Measurements from ENCODE around the gene RPS5.

RPS5 gene

GRCh38 chr19:58416604-58417003, 29.5 kb downstream of the RPS5 start:
- TF ChIP-seq CTCF (IDR thresholded peaks at IDR 0.05; ENCODE audit: low read depth, low read length, missing control alignments), result no peak
- no peak overlapping the region for H3K4me3 ChIP-seq (replicated peaks; ENCODE audit: low read depth, low read length)
- no peak for DNase-seq (ENCODE audit: extremely low read depth, low read depth)

- no peak for TF ChIP-seq CTCF (IDR thresholded peaks at IDR 0.05; ENCODE audit: low read depth, low read length, missing control alignments)
- DNase-seq (ENCODE audit: extremely low read depth, low read depth), result no peak
- H3K4me3 ChIP-seq (replicated peaks; ENCODE audit: low read depth, low read length), result no peak overlapping the region
Observed at GRCh38 chr19:58417071-58417470, 30.0 kb downstream of the RPS5 start.

- no peak for TF ChIP-seq CTCF (IDR thresholded peaks at IDR 0.05; ENCODE audit: low read depth, low read length, missing control alignments)
- no peak for DNase-seq (ENCODE audit: extremely low read depth, low read depth)
- H3K4me3 ChIP-seq (replicated peaks; ENCODE audit: low read depth, low read length), result no peak overlapping the region
Observed at GRCh38 chr19:58428617-58429016, 41.5 kb downstream of the RPS5 start.

GRCh38 chr19:58429745-58430144, 42.7 kb downstream of the RPS5 start:
- no peak overlapping the region for H3K4me3 ChIP-seq (replicated peaks; ENCODE audit: low read depth, low read length)
- TF ChIP-seq CTCF (IDR thresholded peaks at IDR 0.05; ENCODE audit: low read depth, low read length, missing control alignments), result no peak
- DNase-seq (ENCODE audit: extremely low read depth, low read depth), result no peak

GRCh38 chr19:58434217-58434616, 47.1 kb downstream of the RPS5 start:
- no peak for DNase-seq (ENCODE audit: extremely low read depth, low read depth)
- no peak for TF ChIP-seq CTCF (IDR thresholded peaks at IDR 0.05; ENCODE audit: low read depth, low read length, missing control alignments)
- H3K4me3 ChIP-seq (replicated peaks; ENCODE audit: low read depth, low read length), result no peak overlapping the region

- TF ChIP-seq CTCF (IDR thresholded peaks at IDR 0.05; ENCODE audit: low read depth, low read length, missing control alignments), result no peak
- H3K4me3 ChIP-seq (replicated peaks; ENCODE audit: low read depth, low read length), result peak within 1 kb of the TSS; percentile 57
Observed at GRCh38 chr19:58439576-58440554, 52.8 kb downstream of the RPS5 start, which contains the start of gene ZNF132. Gene ZNF132, minus strand, starts transcription at chr19:58440153. Its CDS starts 332 bp downstream, at chr19:58439821.

More at GRCh38 chr19:58439576-58440554, 52.8 kb downstream of the RPS5 start, which contains the start of gene ZNF132:
- DNase-seq (ENCODE audit: extremely low read depth, low read depth), result peak; percentile 99

Measured in HFF-Myc (cell line).